Suprapubic skin (tissue), 4 donors: ENCODE results near the gene CCDC117.
"Not testable (repeated sequence)": the region's sequence is repeated elsewhere in the genome, so short reads cannot be mapped to it uniquely, and the experiment has no call there.

Source experiments
- CTCF ChIP-seq, 2 donors: fragments of 200-600 bp in 1 of 2; fragments of 450-650 bp in 1 of 2; sonication (generic) in 1 of 2; IDR thresholded peaks; one replicate each; pipeline ENCODE4 v1.5.1; 2016 to 2019; ENCODE audit warnings: antibody characterized with exemption in 2 of 2, mild to moderate bottlenecking in 1 of 2, moderate library complexity in 1 of 2
- EP300 ChIP-seq: sonication (generic); formaldehyde crosslinking; IDR thresholded peaks from one replicate; pipeline ENCODE4 v1.6.1; 2017; ENCODE audit warnings: antibody characterized with exemption
- POLR2A ChIP-seq, 2 donors: fragments of 450-650 bp; IDR thresholded peaks; one replicate each; pipeline ENCODE4 v1.6.1; 2017; ENCODE audit warnings: antibody characterized with exemption in 2 of 2, mild to moderate bottlenecking in 2 of 2, moderate library complexity in 2 of 2
- POLR2AphosphoS5 ChIP-seq, 3 donors: sonication (generic); formaldehyde crosslinking; IDR thresholded peaks; one replicate each; pipeline ENCODE4 v1.6.1; 2017; ENCODE audit warnings: antibody characterized with exemption in 3 of 3

DNA sequence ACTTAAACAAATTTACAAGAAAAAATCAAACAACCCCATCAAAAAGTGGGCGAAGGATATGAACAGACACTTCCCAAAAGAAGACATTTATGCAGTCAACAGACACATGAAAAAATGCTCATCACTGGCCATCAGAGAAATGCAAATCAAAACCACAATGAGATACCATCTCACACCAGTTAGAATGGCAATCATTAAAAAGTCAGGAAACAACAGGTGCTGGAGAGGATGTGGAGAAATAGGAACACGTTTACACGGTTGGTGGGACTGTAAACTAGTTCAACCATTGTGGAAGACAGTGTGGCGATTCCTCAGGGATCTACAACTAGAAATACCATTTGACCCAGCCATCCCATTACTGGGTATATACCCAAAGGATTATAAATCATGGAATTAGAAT is 53.9 kb downstream of the CCDC117 start:
- TF ChIP-seq POLR2A (IDR thresholded peaks at IDR 0.05); CTCF (IDR thresholded peaks at IDR 0.05); POLR2AphosphoS5 (IDR thresholded peaks at IDR 0.05); EP300: not testable (repeated sequence)
